Measurements from ENCODE around the gene PEMT. TPM values are rescaled to one million over a fixed set of nuclear protein-coding genes. Genes with fewer than 3 reads are reported as not detected.
A peak's percentile ranks its signal among the peaks of the same experiment; 100 is the strongest.

PEMT gene
- total and polyA plus RNA-seq, 2 of the 8 experiments (the other 6 are each of a cell fraction or from before 2014, with no cell fraction given) = 42.0 to 118 TPM

GRCh38 chr17:17561408-17562145 lies 29.9 kb downstream of the PEMT start:
- no peak for TF ChIP-seq SIN3A (conservative IDR thresholded peaks at IDR 0.05 in 1 of 2, IDR thresholded peaks at IDR 0.05 in 1 of 2; ENCODE audit: low read depth in 1 of 2, low read length in 2 of 2)
- ChIA-PET POLR2A (ENCODE audit: partially characterized antibody) (interaction anchor here (0.8 to 1.1 kb wide), 2 partner anchors 65 kb away, joined by 3 to 4 read pairs; partner anchors contain the start of gene RASD1), CTCF (ENCODE audit: partially characterized antibody) (interaction anchor here (0.6 to 4.9 kb wide), 10 partner anchors 7 to 408 kb away, joined by 3 to 29 read pairs (median 4); no protein-coding TSS in a partner anchor)
- Histone ChIP-seq H3K4ac (replicated peaks; ENCODE audit: insufficient read length, low read depth, low read length) (no peak overlapping the region), H4K5ac (ENCODE audit: insufficient read length, low read depth, low read length) (no peak overlapping the region), H3K18ac (ENCODE audit: extremely low read depth, low read length) (no peak overlapping the region), H3K4me3 (ENCODE audit: extremely low read depth in 1 of 4, insufficient read depth in 2 of 4, low read depth in 3 of 4, low read length in 4 of 4) (no peak overlapping the region), H2AK5ac (ENCODE audit: low read depth, low read length) (peak overlapping the region; percentile 24; the same call in 1 of the 2 replicates), H3K9ac (replicated peaks in 1 of 4; ENCODE audit: extremely low read depth in 1 of 4, low read depth in 3 of 4, low read length in 3 of 4) (no peak overlapping the region), H3K79me2 (ENCODE audit: control insufficient read depth in 1 of 2, insufficient read depth in 2 of 2, low read length in 2 of 2) (no peaks in the 10 kb centered on the region), H3K23me2 (ENCODE audit: low read depth, low read length) (no peaks in the 10 kb centered on the region), H4K20me1 (replicated peaks in 1 of 2; ENCODE audit: control insufficient read depth in 1 of 2, insufficient read depth in 2 of 2, low read length in 2 of 2) (peaks cover 0 to 1% of the 10 kb centered on the region in 2 experiments), H2BK15ac (ENCODE audit: low read length) (0 out of 2 replicates have a peak overlapping the region, but pooled peaks have one; percentile 10), H3K9me3 (ENCODE audit: insufficient read depth in 2 of 2, low read depth in 1 of 2, low read length in 1 of 2) (no peaks in the 10 kb centered on the region), H3K79me1 (ENCODE audit: low read depth, low read length) (no peaks in the 10 kb centered on the region; the same call in 1 of the 2 replicates), H3K4me1 (replicated peaks in 1 of 4; ENCODE audit: control insufficient read depth in 3 of 4, insufficient read depth in 4 of 4, low read length in 3 of 4) (peaks cover 0 to 10% (median 8%) of the 10 kb centered on the region in 4 experiments; a peak in 5 of 7 replicates), H2BK12ac (ENCODE audit: low read depth, low read length) (0 out of 2 replicates have a peak overlapping the region, but pooled peaks have one; percentile 23), H3K27ac (ENCODE audit: low read depth, low read length) (no peak overlapping the region), H3K14ac (ENCODE audit: insufficient read length) (no peak overlapping the region), H3K23ac (ENCODE audit: insufficient read length) (no peak overlapping the region), H4K91ac (replicated peaks; ENCODE audit: insufficient read length, low read length) (no peak overlapping the region), H2AFZ (ENCODE audit: low read length) (no peak overlapping the region), H2BK20ac (ENCODE audit: low read length) (no peak overlapping the region), H3K27me3 (replicated peaks in 1 of 4; ENCODE audit: control insufficient read depth in 3 of 4, extremely low read depth in 1 of 4, insufficient read depth in 3 of 4, low read length in 3 of 4) (no peaks in the 10 kb centered on the region), H3K36me3 (ENCODE audit: control insufficient read depth in 2 of 4, insufficient read depth in 4 of 4, low read length in 3 of 4) (no peaks in the 10 kb centered on the region), H2BK120ac (replicated peaks; ENCODE audit: low read depth, low read length) (no peak overlapping the region), H2BK5ac (ENCODE audit: low read depth, low read length) (no peak overlapping the region; the same call in 1 of the 2 replicates), H3K4me2 (ENCODE audit: insufficient read depth in 1 of 2, low read depth in 2 of 2, low read length in 2 of 2) (no peak overlapping the region), H4K8ac (ENCODE audit: extremely low read depth, insufficient read depth, low read length) (no peak overlapping the region), H3K56ac (replicated peaks; ENCODE audit: insufficient read length, low read depth, low read length) (no peak overlapping the region)
- WGBS, 2 experiments (ENCODE audit: extremely low coverage in 1 of 2, insufficient coverage in 1 of 2, insufficient read length in 1 of 2, insufficient replicate concordance in 2 of 2, low coverage in 1 of 2, low lambda C conversion rate in 2 of 2, missing lambda C conversion rate in 1 of 2) = 89% methylated on average over 30 of the region's 30 CpGs; no CpG with 5 or more reads in 1 of the 2 experiments
- FAIRE-seq (no peak), DNase-seq (ENCODE audit: low read depth in 1 of 2, low spot score in 2 of 2) (no peak)

Measured in H1 (cell line).